ENCODE results near the gene MBTD1. TPM values are rescaled to one million over a fixed set of nuclear protein-coding genes. Genes with fewer than 3 reads are reported as not detected.
"Not testable (repeated sequence)": the region's sequence is repeated elsewhere in the genome, so short reads cannot be mapped to it uniquely, and the experiment has no call there.

Gene MBTD1
- total RNA-seq, 2 donors from 2014 or later, result 15.5 to 16.9 TPM

GRCh38 chr17:51270636-51271035 lies 10.8 kb upstream of the MBTD1 start:
- H3K9me3 ChIP-seq, result no peaks in the 10 kb centered on the region
- 34 to 48% methylated on average over 1 of the region's 1 CpG for WGBS, 2 donors

GRCh38 chr17:51269991-51270390 lies 10.1 kb upstream of the MBTD1 start:
- H3K27ac ChIP-seq, result no peak overlapping the region
- intact Hi-C loops (cut with DNase I), result no loop called here
- no peaks in the 10 kb centered on the region for H3K9me3 ChIP-seq
- 90 to 92% methylated on average over 6 of the region's 6 CpGs for WGBS, 2 donors
- H3K36me3 ChIP-seq (replicated peaks in 1 of 2; ENCODE audit: insufficient read depth in 1 of 2, low read depth in 2 of 2), result peaks cover 0 to 22% of the 10 kb centered on the region in 2 donors
- no peak overlapping the region for H3K4me3 ChIP-seq
- ATAC-seq, result no peak
- no peaks in the 10 kb centered on the region for H3K27me3 ChIP-seq
- DNase-seq, result no peak
- H3K4me1 ChIP-seq, result peaks cover 8% of the 10 kb centered on the region
- no peak for TF ChIP-seq POLR2A (IDR thresholded peaks at IDR 0.05)
- TF ChIP-seq, protein P1, sequence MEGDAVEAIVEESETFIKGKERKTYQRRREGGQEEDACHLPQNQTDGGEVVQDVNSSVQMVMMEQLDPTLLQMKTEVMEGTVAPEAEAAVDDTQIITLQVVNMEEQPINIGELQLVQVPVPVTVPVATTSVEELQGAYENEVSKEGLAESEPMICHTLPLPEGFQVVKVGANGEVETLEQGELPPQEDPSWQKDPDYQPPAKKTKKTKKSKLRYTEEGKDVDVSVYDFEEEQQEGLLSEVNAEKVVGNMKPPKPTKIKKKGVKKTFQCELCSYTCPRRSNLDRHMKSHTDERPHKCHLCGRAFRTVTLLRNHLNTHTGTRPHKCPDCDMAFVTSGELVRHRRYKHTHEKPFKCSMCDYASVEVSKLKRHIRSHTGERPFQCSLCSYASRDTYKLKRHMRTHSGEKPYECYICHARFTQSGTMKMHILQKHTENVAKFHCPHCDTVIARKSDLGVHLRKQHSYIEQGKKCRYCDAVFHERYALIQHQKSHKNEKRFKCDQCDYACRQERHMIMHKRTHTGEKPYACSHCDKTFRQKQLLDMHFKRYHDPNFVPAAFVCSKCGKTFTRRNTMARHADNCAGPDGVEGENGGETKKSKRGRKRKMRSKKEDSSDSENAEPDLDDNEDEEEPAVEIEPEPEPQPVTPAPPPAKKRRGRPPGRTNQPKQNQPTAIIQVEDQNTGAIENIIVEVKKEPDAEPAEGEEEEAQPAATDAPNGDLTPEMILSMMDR (IDR thresholded peaks at IDR 0.05), result no peak

More at GRCh38 chr17:51270636-51271035, 10.8 kb upstream of the MBTD1 start:
- Histone ChIP-seq H3K27ac (no peak overlapping the region), H3K27me3 (no peaks in the 10 kb centered on the region), H3K36me3 (replicated peaks in 1 of 2; ENCODE audit: insufficient read depth in 1 of 2, low read depth in 2 of 2) (peaks cover 0 to 21% of the 10 kb centered on the region in 2 donors), H3K4me1 (peaks cover 8% of the 10 kb centered on the region), H3K4me3 (no peak overlapping the region)
- intact Hi-C loops (cut with DNase I), result no loop called here
- DNase-seq (no peak), ATAC-seq (no peak)
- TF ChIP-seq POLR2A (IDR thresholded peaks at IDR 0.05), result no peak
- TF ChIP-seq, protein P1 (IDR thresholded peaks at IDR 0.05), result no peak

- Histone ChIP-seq H3K4me1 (peaks cover 17% of the 10 kb centered on the region), H3K36me3 (replicated peaks in 1 of 2; ENCODE audit: insufficient read depth in 1 of 2, low read depth in 2 of 2) (peaks cover 0 to 17% of the 10 kb centered on the region in 2 donors)
- H3K9me3 ChIP-seq; H3K4me3 ChIP-seq; DNase-seq; H3K27ac ChIP-seq; intact Hi-C loops (cut with DNase I); ATAC-seq; H3K27me3 ChIP-seq: not testable (repeated sequence)
- WGBS, 2 donors, result 77 to 93% methylated on average over 4 of the region's 4 CpGs
Measured at GRCh38 chr17:51264466-51264865, 4.6 kb upstream of the MBTD1 start.

GRCh38 chr17:51263006-51263405 lies 3.2 kb upstream of the MBTD1 start:
- Histone ChIP-seq H3K36me3 (replicated peaks in 1 of 2; ENCODE audit: insufficient read depth in 1 of 2, low read depth in 2 of 2) (peaks cover 0 to 8% of the 10 kb centered on the region in 2 donors), H3K4me1 (peaks cover 30% of the 10 kb centered on the region), H3K9me3 (no peaks in the 10 kb centered on the region), H3K4me3 (no peak overlapping the region), H3K27me3 (no peaks in the 10 kb centered on the region), H3K27ac (no peak overlapping the region)
- ATAC-seq, result no peak
- DNase-seq, result no peak
- no peak for TF ChIP-seq POLR2A (IDR thresholded peaks at IDR 0.05)
- TF ChIP-seq, protein P1 (IDR thresholded peaks at IDR 0.05), result no peak
- WGBS, 2 donors, result 89 to 90% methylated on average over 3 of the region's 3 CpGs
- intact Hi-C loops (cut with DNase I), result no loop called here

- ATAC-seq (no peak), DNase-seq (peak in 2 of 4 donors; percentile 57 to 64)
- H3K27ac ChIP-seq, result peak overlapping the region; percentile 70 to 99 (median 97)
- intact Hi-C loops (cut with DNase I), result no loop called here
- peak overlapping the region; percentile 89 to 96 for H3K4me3 ChIP-seq
- no peaks in the 10 kb centered on the region for H3K9me3 ChIP-seq
- no peaks in the 10 kb centered on the region for H3K27me3 ChIP-seq
- H3K36me3 ChIP-seq (replicated peaks in 1 of 2; ENCODE audit: insufficient read depth in 1 of 2, low read depth in 2 of 2), result peaks cover 0 to 3% of the 10 kb centered on the region in 2 donors
- TF ChIP-seq, protein P1 (IDR thresholded peaks at IDR 0.05), result no peak
- TF ChIP-seq POLR2A (IDR thresholded peaks at IDR 0.05), result peak in 1 of 3 donors; percentile 35
- WGBS, 2 donors, result 5 to 16% methylated on average over 20 to 42 of the region's 42 CpGs
- H3K4me1 ChIP-seq, result peaks cover 47% of the 10 kb centered on the region
Measured at GRCh38 chr17:51261024-51261963, 1.4 kb upstream of the MBTD1 start.

Measured in body of pancreas (tissue), 4 donors.